HepG2 (cell line): ENCODE measurements around the gene ANKRD22. TPM values are rescaled to one million over a fixed set of nuclear protein-coding genes. Genes with fewer than 3 reads are reported as not detected.

Source experiments
- ARID3A ChIP-seq: IDR thresholded peaks from 2 replicates; pipeline ENCODE4 v1.6.1; 2012; ENCODE audit warnings: low read depth, low read length, improper control_type of control experiment
- ARID4A ChIP-seq: sonication (generic); formaldehyde crosslinking; IDR thresholded peaks from 2 replicates; pipeline ENCODE4 v1.5.0; 2020; ENCODE audit warnings: mild to moderate bottlenecking, missing genetic modification reagents, borderline replicate concordance
- DR1 ChIP-seq: sonication (generic); formaldehyde crosslinking; IDR thresholded peaks from 2 replicates; pipeline ENCODE4 v1.8.0; 2021; ENCODE audit warnings: mild to moderate bottlenecking, missing genetic modification reagents, inconsistent platforms
- FOXK1 ChIP-seq: sonication (generic); formaldehyde crosslinking; IDR thresholded peaks from 2 replicates; pipeline ENCODE4 v1.4.0; 2020; ENCODE audit warnings: low read depth, missing genetic modification reagents, borderline replicate concordance
- GATAD1 ChIP-seq: IDR thresholded peaks from 2 replicates; pipeline ENCODE4 v1.6.1; 2016; ENCODE audit warnings: missing genetic modification reagents, missing compliant biosample characterization
- GLI4 ChIP-seq: sonication (generic); formaldehyde crosslinking; IDR thresholded peaks from 2 replicates; pipeline ENCODE4 v1.5.1; 2020; ENCODE audit warnings: missing genetic modification reagents, mild to moderate bottlenecking, moderate library complexity, borderline replicate concordance
- PCBP1 ChIP-seq: fragments of 200-400 bp; formaldehyde crosslinking; IDR thresholded peaks from 2 replicates; pipeline ENCODE4 v1.6.1; 2017; ENCODE audit warnings: mild to moderate bottlenecking, low read depth, low read length, borderline replicate concordance
- PRMT3 ChIP-seq: sonication (generic); formaldehyde crosslinking; IDR thresholded peaks from 2 replicates; pipeline ENCODE4 v1.8.1; 2022; ENCODE audit warnings: low read depth, mild to moderate bottlenecking, moderate library complexity, missing genetic modification reagents, borderline replicate concordance
- RAD21 ChIP-seq: fragments of 450-650 bp; formaldehyde crosslinking; IDR thresholded peaks from 2 replicates; pipeline ENCODE4 v1.5.0; 2020; ENCODE audit warnings: mild to moderate bottlenecking
- RAD51 ChIP-seq: fragments of 450-650 bp; IDR thresholded peaks from 2 replicates; pipeline ENCODE4 v1.6.1; 2016; ENCODE audit warnings: borderline replicate concordance
- ZBED4 ChIP-seq: sonication (generic); formaldehyde crosslinking; IDR thresholded peaks from 2 replicates; pipeline ENCODE4 v1.4.0; 2020; ENCODE audit warnings: missing genetic modification reagents, borderline replicate concordance
- ZFP41 ChIP-seq: sonication (generic); formaldehyde crosslinking; IDR thresholded peaks from 2 replicates; pipeline ENCODE4 v1.4.0; 2020; ENCODE audit warnings: mild to moderate bottlenecking, missing genetic modification reagents, borderline replicate concordance
- ZNF746 ChIP-seq: sonication (generic); formaldehyde crosslinking; IDR thresholded peaks from 2 replicates; pipeline ENCODE4 v1.8.0; 2022; ENCODE audit warnings: mild to moderate bottlenecking, missing genetic modification reagents
- polyA plus RNA-seq, 8 experiments: library from polyadenylated mRNA; depleted of rRNA in 3 of 8; stranded (reverse) in 7 of 8; unstranded in 1 of 8; fragments of >200 nt; fragmentation: Illumina TruSeq in 4 of 8; extraction: Trizol in 4 of 8; gene quantifications; 2 replicates each; pipeline versions ENCODE4 v1.2.1 to v1.2.3, GENCODE V29; 2011 to 2016; ENCODE audit warnings: low read depth in 4 of 8, missing spikeins in 1 of 8, mixed read lengths in 1 of 8; ENCODE audit not compliant: insufficient read depth in 1 of 8
- total RNA-seq, 5 experiments: library from RNA; depleted of rRNA; stranded (reverse); fragments of >200 nt; fragmentation: Illumina TruSeq; extraction: Trizol; gene quantifications; 2 replicates each; pipeline ENCODE4 v1.2.3, GENCODE V29; 2016; ENCODE audit warnings: low read depth in 1 of 5
- TF ChIP-seq, protein P1 (sequence below): sonication (generic); formaldehyde crosslinking; IDR thresholded peaks from 2 replicates; pipeline ENCODE4 v1.5.1; 2020; ENCODE audit warnings: mild to moderate bottlenecking, missing genetic modification reagents, moderate library complexity
- TF ChIP-seq, protein P2 (sequence below): sonication (generic); formaldehyde crosslinking; IDR thresholded peaks from 2 replicates; pipeline ENCODE4 v1.5.0; 2020; ENCODE audit warnings: missing genetic modification reagents

Gene ANKRD22
- total and polyA plus RNA-seq, 2 of the 13 experiments (the other 11 are each of a cell fraction or from before 2014, with no cell fraction given) = not detected

DNA sequence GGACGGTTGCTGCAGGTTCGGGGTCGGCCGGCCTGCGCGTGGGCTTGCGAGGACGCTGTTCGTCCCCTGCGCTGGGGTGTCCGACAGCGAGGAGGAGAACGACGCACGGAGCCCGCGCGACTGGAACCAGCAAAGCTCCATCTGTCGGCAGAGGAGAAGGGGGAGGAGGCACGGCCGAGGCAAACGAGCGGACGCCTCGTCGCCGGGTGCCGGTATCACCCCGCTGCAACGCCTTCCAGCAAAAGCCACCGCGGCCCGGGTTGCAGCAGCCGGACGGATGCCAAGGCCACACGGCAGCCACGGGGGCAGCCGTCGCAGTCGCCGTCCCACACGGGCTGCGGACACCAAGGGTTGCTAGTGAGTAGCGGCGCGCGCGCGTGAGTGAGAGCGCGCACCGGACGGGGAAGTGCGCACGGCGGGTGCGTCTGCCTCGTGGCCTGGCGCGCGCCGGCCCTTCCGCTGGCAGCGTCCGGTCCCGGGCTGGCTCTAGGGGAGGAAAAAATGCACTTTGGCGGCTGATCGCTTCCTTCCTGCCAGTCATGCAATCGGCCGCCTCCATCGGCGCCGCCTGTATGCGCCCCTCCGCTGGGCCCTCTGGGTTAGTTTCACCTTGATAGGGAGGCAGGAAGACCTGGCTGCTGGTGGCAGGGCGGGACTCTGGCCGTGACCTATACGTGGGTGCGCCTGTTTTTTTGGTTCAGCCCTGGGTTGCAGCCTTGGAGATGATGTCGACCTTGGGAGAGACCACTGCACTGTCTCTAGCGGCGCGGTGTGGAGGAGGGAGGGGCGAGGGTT, 28.8 kb upstream of the ANKRD22 start (continued):
- TF ChIP-seq, protein P1, sequence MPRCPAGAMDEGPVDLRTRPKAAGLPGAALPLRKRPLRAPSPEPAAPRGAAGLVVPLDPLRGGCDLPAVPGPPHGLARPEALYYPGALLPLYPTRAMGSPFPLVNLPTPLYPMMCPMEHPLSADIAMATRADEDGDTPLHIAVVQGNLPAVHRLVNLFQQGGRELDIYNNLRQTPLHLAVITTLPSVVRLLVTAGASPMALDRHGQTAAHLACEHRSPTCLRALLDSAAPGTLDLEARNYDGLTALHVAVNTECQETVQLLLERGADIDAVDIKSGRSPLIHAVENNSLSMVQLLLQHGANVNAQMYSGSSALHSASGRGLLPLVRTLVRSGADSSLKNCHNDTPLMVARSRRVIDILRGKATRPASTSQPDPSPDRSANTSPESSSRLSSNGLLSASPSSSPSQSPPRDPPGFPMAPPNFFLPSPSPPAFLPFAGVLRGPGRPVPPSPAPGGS = peak; percentile 65; the same call in 1 of the 2 replicates
- TF ChIP-seq PRMT3 (CRISPR knock-in tag) = peak; percentile 85; the same call in 1 of the 2 replicates
- TF ChIP-seq ARID4A (CRISPR knock-in tag) = peak; percentile 70; the same call in 1 of the 2 replicates
- no peak for TF ChIP-seq ZBED4
- TF ChIP-seq GLI4 = no peak
- TF ChIP-seq PCBP1 = no peak
- TF ChIP-seq DR1 (CRISPR knock-in tag) = 0 out of 2 replicates have a peak, but pooled peaks have one; percentile 48
- TF ChIP-seq RAD51 = no peak
- TF ChIP-seq RAD21 (CRISPR knock-in tag) = no peak
- peak; percentile 20; the same call in 1 of the 2 replicates for TF ChIP-seq ZNF746 (CRISPR knock-in tag)
- TF ChIP-seq, protein P2, sequence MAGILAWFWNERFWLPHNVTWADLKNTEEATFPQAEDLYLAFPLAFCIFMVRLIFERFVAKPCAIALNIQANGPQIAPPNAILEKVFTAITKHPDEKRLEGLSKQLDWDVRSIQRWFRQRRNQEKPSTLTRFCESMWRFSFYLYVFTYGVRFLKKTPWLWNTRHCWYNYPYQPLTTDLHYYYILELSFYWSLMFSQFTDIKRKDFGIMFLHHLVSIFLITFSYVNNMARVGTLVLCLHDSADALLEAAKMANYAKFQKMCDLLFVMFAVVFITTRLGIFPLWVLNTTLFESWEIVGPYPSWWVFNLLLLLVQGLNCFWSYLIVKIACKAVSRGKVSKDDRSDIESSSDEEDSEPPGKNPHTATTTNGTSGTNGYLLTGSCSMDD (CRISPR knock-in tag) = no peak
- no peak for TF ChIP-seq ZFP41 (CRISPR knock-in tag)
- TF ChIP-seq ARID3A = no peak
- TF ChIP-seq FOXK1 (CRISPR knock-in tag) = no peak
- TF ChIP-seq GATAD1 (CRISPR knock-in tag) = peak; percentile 40; the same call in 1 of the 2 replicates
